Uterus (tissue), 2 donors: ENCODE measurements around the gene TUBB3.

ENCODE experiments used
- CTCF ChIP-seq, 4 experiments: fragments of 200-600 bp in 2 of 4; fragments of 450-650 bp in 2 of 4; sonication (generic) in 2 of 4; IDR thresholded peaks; one replicate each; pipeline ENCODE4 v1.5.1; 2016 to 2019; ENCODE audit warnings: antibody characterized with exemption in 4 of 4, mild to moderate bottlenecking in 2 of 4, moderate library complexity in 1 of 4
- POLR2A ChIP-seq, 2 donors: fragments of 450-650 bp; IDR thresholded peaks; one replicate each; pipeline ENCODE4 v1.6.1; 2016; ENCODE audit warnings: antibody characterized with exemption in 2 of 2, mild to moderate bottlenecking in 1 of 2, moderate library complexity in 1 of 2

- TF ChIP-seq CTCF (IDR thresholded peaks at IDR 0.05) (no peak), POLR2A (IDR thresholded peaks at IDR 0.05) (no peak)
Observed at GRCh38 chr16:89936508-89936907, 13.4 kb downstream of the TUBB3 start.
